GM20000 (cell line): ENCODE data around the gene BOD1L1.

ENCODE experiments used
- DNase-seq: peaks from one replicate; pipeline ENCODE4 v3.0.0; 2012; ENCODE audit warnings: low spot score
- TF ChIP-seq, protein P1 (sequence below): IDR thresholded peaks from 2 replicates; pipeline ENCODE4 v1.5.1; 2012; ENCODE audit warnings: mild to moderate bottlenecking, control low read depth; ENCODE audit errors: extremely low read depth, missing control alignments

Gene BOD1L1

DNA sequence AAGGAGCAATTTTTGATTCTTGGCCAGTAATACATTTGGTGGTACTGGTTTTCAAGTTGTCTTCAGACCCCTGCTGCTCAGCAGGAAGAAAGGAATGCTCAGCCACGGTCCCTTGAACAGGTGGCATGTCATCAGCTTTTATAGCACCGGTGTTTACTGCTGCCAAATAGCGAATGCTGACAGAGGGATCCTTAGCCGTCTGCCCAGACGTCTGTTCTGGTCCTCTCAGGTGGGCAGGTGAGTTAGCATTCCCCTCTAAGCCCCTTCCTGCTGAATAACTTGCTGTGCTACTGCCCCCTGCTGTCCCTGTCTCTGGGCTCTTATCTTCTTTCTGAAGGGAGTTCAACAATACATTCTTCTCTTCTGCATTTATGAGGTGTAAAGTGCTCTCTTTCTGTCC is 28.4 kb downstream of the BOD1L1 start:
- TF ChIP-seq, protein P1, sequence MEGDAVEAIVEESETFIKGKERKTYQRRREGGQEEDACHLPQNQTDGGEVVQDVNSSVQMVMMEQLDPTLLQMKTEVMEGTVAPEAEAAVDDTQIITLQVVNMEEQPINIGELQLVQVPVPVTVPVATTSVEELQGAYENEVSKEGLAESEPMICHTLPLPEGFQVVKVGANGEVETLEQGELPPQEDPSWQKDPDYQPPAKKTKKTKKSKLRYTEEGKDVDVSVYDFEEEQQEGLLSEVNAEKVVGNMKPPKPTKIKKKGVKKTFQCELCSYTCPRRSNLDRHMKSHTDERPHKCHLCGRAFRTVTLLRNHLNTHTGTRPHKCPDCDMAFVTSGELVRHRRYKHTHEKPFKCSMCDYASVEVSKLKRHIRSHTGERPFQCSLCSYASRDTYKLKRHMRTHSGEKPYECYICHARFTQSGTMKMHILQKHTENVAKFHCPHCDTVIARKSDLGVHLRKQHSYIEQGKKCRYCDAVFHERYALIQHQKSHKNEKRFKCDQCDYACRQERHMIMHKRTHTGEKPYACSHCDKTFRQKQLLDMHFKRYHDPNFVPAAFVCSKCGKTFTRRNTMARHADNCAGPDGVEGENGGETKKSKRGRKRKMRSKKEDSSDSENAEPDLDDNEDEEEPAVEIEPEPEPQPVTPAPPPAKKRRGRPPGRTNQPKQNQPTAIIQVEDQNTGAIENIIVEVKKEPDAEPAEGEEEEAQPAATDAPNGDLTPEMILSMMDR, result no peak
- DNase-seq, result no peak

DNA sequence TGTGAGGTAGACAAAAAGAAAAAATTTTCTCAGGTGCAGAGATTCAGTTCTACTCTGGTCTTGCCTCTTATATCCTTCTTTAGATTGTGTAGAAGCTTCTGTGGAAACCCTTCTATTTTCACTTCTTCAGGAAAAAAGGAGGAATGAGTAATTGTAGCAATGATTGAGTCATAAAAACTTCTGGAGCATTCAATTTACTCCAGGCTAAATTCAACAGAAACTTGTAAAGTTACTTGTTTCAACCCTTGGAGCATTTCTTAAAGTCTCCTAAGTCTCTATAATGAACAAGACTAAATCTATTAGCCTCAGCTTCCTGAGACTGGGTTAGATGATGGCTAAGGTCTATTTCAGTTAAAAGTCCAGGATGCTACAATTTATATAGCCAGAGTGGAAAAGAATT is 29.9 kb downstream of the BOD1L1 start:
- DNase-seq, result no peak
- TF ChIP-seq, protein P1, result no peak

DNA sequence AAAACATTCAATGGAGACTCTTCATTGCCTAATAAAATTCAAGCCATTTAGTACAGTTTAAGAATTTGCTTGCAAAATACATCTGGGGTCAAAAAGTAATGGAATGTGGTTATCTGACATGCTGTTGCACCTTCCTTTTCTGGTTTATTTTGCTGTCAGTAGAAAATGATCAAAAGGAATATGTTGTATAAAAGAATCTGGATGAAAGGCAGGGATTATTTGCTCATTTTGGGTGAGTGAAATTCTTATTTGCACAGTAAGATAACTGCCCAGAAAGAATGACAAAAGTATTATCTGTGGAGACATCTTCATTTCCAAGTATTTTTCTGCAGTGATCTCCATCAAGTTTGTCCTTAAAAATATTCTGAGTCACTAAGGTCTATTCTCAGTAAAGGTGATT is 30.4 kb downstream of the BOD1L1 start:
- no peak for DNase-seq

DNA sequence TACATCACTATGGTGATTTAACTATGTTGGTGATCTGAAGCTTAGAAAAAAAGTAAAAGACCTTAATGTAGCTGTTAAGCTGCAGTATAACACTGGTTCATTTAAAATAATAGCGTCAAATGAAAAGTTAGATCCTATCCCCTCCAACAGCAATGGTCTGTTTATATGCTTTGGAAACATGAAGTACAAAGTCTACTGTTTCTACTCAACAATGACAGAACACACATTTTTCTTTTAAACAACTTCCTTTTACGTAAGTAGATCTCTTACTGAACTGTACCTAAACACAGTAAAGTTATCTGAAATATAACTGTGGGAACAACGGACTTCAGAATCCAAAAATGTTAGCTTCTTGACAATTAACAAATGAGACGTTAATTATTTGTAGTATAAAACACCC is 35.3 kb downstream of the BOD1L1 start:
- TF ChIP-seq, protein P1, result no peak
- DNase-seq, result no peak

More for the DNA sequence above, 30.4 kb downstream of the BOD1L1 start:
- TF ChIP-seq, protein P1, result no peak

DNA sequence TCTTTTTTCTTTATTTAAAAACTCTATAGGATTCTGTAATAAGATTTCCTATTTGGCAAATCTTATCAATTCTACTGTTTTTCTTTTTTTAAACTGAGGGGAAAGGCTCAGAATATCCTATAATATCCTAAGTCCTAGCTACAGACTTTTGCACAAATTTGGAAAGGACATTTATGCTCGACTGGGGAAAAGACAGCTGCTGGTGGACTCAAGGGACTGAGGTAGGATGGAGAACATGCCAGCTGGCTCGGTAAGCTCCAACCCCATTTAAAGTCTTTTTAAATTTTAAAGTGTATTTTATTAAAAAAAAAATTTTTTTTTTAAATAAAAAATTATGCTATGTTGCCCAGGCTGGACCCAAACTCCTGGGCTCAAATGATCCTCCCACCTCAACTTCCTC is 36.8 kb downstream of the BOD1L1 start:
- no peak for DNase-seq
- TF ChIP-seq, protein P1, result no peak

DNA sequence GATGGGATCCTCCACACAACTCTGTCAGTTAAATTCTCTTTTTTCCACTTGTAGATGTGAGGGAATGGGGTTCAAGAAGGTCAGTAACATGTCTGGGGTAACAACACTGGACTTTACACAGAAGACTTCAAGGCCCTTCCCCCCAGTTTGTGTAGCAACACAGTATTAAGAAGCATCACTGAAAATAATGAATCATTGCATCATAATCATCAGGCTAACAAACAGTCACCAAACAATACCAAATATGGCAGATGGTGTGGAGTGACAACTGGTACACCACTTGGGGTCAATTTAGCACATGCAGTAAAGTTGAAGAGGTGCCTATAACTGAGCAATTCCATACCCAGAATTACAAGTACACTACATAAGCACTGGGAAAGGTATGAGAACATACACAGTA is 38.6 kb downstream of the BOD1L1 start:
- TF ChIP-seq, protein P1, result no peak
- DNase-seq, result no peak

DNA sequence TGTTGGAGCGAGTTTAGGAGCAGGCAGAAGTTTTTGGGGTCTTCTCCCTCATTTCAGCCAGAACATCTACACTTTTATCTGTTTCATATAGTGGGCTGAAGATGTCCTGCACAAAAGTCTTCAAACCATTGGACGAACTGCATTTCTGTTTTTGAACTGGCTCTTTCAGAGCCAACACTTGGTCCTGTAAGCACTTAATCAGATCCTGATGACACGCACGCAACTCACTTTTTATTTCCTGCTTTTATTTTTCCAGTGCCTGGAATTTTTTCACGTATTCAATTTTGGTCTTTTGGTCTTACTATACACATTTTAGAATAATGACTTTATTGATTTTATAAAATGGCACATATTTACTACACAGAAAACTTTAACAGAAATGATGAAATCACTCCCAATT is 43.0 kb downstream of the BOD1L1 start:
- no peak for DNase-seq
- TF ChIP-seq, protein P1, result no peak

DNA sequence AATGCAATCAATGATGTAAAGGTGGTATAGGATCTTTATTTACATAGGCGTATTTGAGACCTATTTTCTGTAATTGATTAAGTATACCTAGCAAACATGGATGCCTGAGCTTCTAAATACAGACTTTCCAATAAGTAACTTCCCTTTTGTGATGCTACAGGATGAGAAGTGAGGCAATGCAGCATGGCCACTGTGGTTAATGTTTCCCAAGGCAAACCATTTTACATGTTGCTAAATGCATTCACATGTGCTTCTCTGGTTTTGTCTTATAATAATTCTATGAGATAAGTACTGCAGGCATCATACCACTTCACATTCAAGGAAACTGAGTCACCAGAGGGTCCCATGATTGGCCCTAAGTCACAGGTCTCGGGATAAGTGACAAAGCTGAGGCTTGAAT is 47.5 kb downstream of the BOD1L1 start:
- TF ChIP-seq, protein P1, result no peak
- no peak for DNase-seq
